H9 (cell line): Measurements from ENCODE around the gene UGT3A1. TPM values are rescaled to one million over a fixed set of nuclear protein-coding genes. Genes with fewer than 3 reads are reported as not detected.

Experiments
- DNase-seq: peaks from one replicate; pipeline ENCODE4 v3.0.0-alpha.2; 2017
- H2AFZ ChIP-seq: one replicate; pipeline ENCODE4 v1.6.1; 2013; ENCODE audit warnings: mild to moderate bottlenecking, low read length, control low read depth, moderate library complexity
- H2AK5ac ChIP-seq: 2 replicates; pipeline ENCODE4 v1.6.1; 2013; ENCODE audit warnings: low read length, control low read depth, mixed read lengths; ENCODE audit not compliant: insufficient read length
- H2BK120ac ChIP-seq: one replicate; pipeline ENCODE4 v1.6.1; 2013; ENCODE audit warnings: low read depth, mild to moderate bottlenecking, low read length, control low read depth, inconsistent platforms; ENCODE audit not compliant: poor library complexity, severe bottlenecking
- H2BK12ac ChIP-seq: 2 replicates; pipeline ENCODE4 v1.6.1; 2013; ENCODE audit warnings: low read length, control low read depth, mixed read lengths, low read depth; ENCODE audit not compliant: insufficient read length
- H2BK15ac ChIP-seq: 2 replicates; pipeline ENCODE4 v1.6.1; 2013; ENCODE audit warnings: low read depth, low read length, control low read depth
- H2BK20ac ChIP-seq: one replicate; pipeline ENCODE4 v1.6.1; 2013; ENCODE audit warnings: low read depth, mild to moderate bottlenecking, low read length, control low read depth, inconsistent platforms; ENCODE audit not compliant: poor library complexity, severe bottlenecking
- H2BK5ac ChIP-seq: 2 replicates; pipeline ENCODE4 v1.6.1; 2013; ENCODE audit warnings: low read length, control low read depth, mixed read lengths; ENCODE audit not compliant: insufficient read length
- H3K14ac ChIP-seq: 2 replicates; pipeline ENCODE4 v1.6.1; 2013; ENCODE audit warnings: low read length, control low read depth; ENCODE audit not compliant: insufficient read depth
- H3K18ac ChIP-seq: 2 replicates; pipeline ENCODE4 v1.6.1; 2013; ENCODE audit warnings: low read depth, mild to moderate bottlenecking, mixed read lengths, low read length, control low read depth; ENCODE audit not compliant: insufficient read length
- H3K23ac ChIP-seq: 2 replicates; pipeline ENCODE4 v1.6.1; 2013; ENCODE audit warnings: low read length, control low read depth, mixed read lengths, low read depth; ENCODE audit not compliant: insufficient read length
- H3K23me2 ChIP-seq: 2 replicates; pipeline ENCODE4 v1.6.1; 2013; ENCODE audit warnings: low read depth, mild to moderate bottlenecking, mixed read lengths, low read length, control low read depth; ENCODE audit not compliant: insufficient read length, poor library complexity, severe bottlenecking
- H3K27ac ChIP-seq: 2 replicates; pipeline ENCODE4 v1.5.1; 2013; ENCODE audit warnings: low read length, control low read depth, mixed read lengths, low read depth; ENCODE audit not compliant: insufficient read length
- H3K27me3 ChIP-seq: 2 replicates; pipeline ENCODE4 v1.6.1; 2013; ENCODE audit warnings: low read length, control low read depth, inconsistent platforms; ENCODE audit not compliant: insufficient read depth
- H3K4ac ChIP-seq: 2 replicates; pipeline ENCODE4 v1.6.1; 2013; ENCODE audit warnings: low read depth, mild to moderate bottlenecking, control low read depth, inconsistent platforms, low read length, moderate library complexity
- H3K4me1 ChIP-seq: 2 replicates; pipeline ENCODE4 v1.6.1; 2013; ENCODE audit warnings: low read length, control low read depth, inconsistent platforms; ENCODE audit not compliant: insufficient read depth
- H3K4me2 ChIP-seq: 2 replicates; pipeline ENCODE4 v1.6.1; 2013; ENCODE audit warnings: low read length, control low read depth, mixed read lengths; ENCODE audit not compliant: insufficient read length, insufficient read depth
- H3K56ac ChIP-seq: 2 replicates; pipeline ENCODE4 v1.6.1; 2013; ENCODE audit warnings: low read depth, mild to moderate bottlenecking, mixed read lengths, low read length, control low read depth; ENCODE audit not compliant: insufficient read length
- H3K79me1 ChIP-seq: 2 replicates; pipeline ENCODE4 v1.6.1; 2013; ENCODE audit warnings: low read depth, mild to moderate bottlenecking, moderate library complexity, low read length, control low read depth, inconsistent platforms; ENCODE audit not compliant: insufficient read depth, poor library complexity, severe bottlenecking
- H3K79me2 ChIP-seq: 2 replicates; pipeline ENCODE4 v1.6.1; 2013; ENCODE audit warnings: low read length, control low read depth, inconsistent platforms; ENCODE audit not compliant: insufficient read depth
- H3K9ac ChIP-seq: 2 replicates; pipeline ENCODE4 v1.6.1; 2013; ENCODE audit warnings: low read length, control low read depth, mixed read lengths; ENCODE audit not compliant: insufficient read length; ENCODE audit errors: extremely low read depth
- H3K9me3 ChIP-seq: one replicate; pipeline ENCODE4 v1.6.1; 2013; ENCODE audit warnings: low read depth, low read length, inconsistent platforms; ENCODE audit not compliant: control insufficient read depth
- H3T11ph ChIP-seq: one replicate; pipeline ENCODE4 v1.6.1; 2013; ENCODE audit warnings: mild to moderate bottlenecking, low read length, control low read depth, inconsistent platforms
- H4K20me1 ChIP-seq: one replicate; pipeline ENCODE4 v1.6.1; 2013; ENCODE audit not compliant: control insufficient read depth, insufficient read length, insufficient read depth
- H4K5ac ChIP-seq: 2 replicates; pipeline ENCODE4 v1.6.1; 2013; ENCODE audit warnings: low read depth, mild to moderate bottlenecking, mixed read lengths, low read length, control low read depth; ENCODE audit not compliant: insufficient read length
- H4K8ac ChIP-seq: replicated peaks from 2 replicates; pipeline ENCODE4 v1.6.1; 2013; ENCODE audit warnings: low read length, control low read depth, mixed read lengths, low read depth; ENCODE audit not compliant: insufficient read length
- H4K91ac ChIP-seq: 2 replicates; pipeline ENCODE4 v1.6.1; 2013; ENCODE audit warnings: low read depth, mild to moderate bottlenecking, moderate library complexity, mixed read lengths, low read length, control low read depth; ENCODE audit not compliant: insufficient read length
- H3K27ac Mint-ChIP-seq, 3 experiments: 2 replicates in 2 of 3; 3 replicates in 1 of 3; pipeline ENCODE4 v1.8.0; 2020 to 2021; ENCODE audit warnings: mixed read lengths in 3 of 3, mild to moderate bottlenecking in 1 of 3, moderate library complexity in 1 of 3
- H3K27me3 Mint-ChIP-seq: 2 replicates; pipeline ENCODE4 v1.8.0; 2021; ENCODE audit warnings: low read depth, mild to moderate bottlenecking, moderate library complexity, mixed read lengths
- H3K36me3 Mint-ChIP-seq, 3 experiments: 2 replicates in 2 of 3; 3 replicates in 1 of 3; pipeline ENCODE4 v1.8.0; 2020 to 2021; ENCODE audit warnings: low read depth in 3 of 3, mixed read lengths in 3 of 3; ENCODE audit not compliant: insufficient read depth in 1 of 3
- H3K4me1 Mint-ChIP-seq, 2 experiments: 2 replicates each; pipeline ENCODE4 v1.8.0; 2020; ENCODE audit warnings: mixed read lengths in 2 of 2
- H3K4me3 Mint-ChIP-seq, 2 experiments: 2 replicates in 1 of 2; 3 replicates in 1 of 2; pipeline ENCODE4 v1.8.0; 2020 to 2021; ENCODE audit warnings: mild to moderate bottlenecking in 2 of 2, mixed read lengths in 2 of 2, moderate library complexity in 1 of 2
- H3K9me3 Mint-ChIP-seq, 2 experiments: 2 replicates in 1 of 2; 3 replicates in 1 of 2; pipeline ENCODE4 v1.8.0; 2020; ENCODE audit warnings: mild to moderate bottlenecking in 2 of 2, mixed read lengths in 2 of 2, moderate library complexity in 1 of 2
- CTCF ChIP-seq: fragments of 200-600 bp; sonication (generic); conservative IDR thresholded peaks from 3 replicates; pipeline ENCODE4 v1.8.0; 2021; ENCODE audit warnings: antibody characterized with exemption, mild to moderate bottlenecking
- WGBS: extraction: QIAGEN DNeasy Blood & Tissue Kit; methylation state at CpG from one replicate; pipeline ENCODE4 v1.1.7; 2013; ENCODE audit warnings: missing lambda C conversion rate, low lambda C conversion rate, mixed read lengths; ENCODE audit not compliant: insufficient read length; ENCODE audit errors: extremely low coverage; 5-methylcytosine and 5-hydroxymethylcytosine counted together
- total RNA-seq: library from RNA; stranded (reverse); gene quantifications from 2 replicates; pipeline ENCODE4 v1.2.1, GENCODE V29; 2021

The UGT3A1 gene
- total RNA-seq, 1 experiment from 2014 or later = 1.8 TPM

GRCh38 chr5:36017004-36017403, 25.8 kb upstream of the UGT3A1 start:
- no peak for TF ChIP-seq CTCF
- H3K9ac ChIP-seq = no peak overlapping the region
- H3K23ac ChIP-seq = no peak overlapping the region
- H4K91ac ChIP-seq = no peak overlapping the region
- no peak overlapping the region for H4K8ac ChIP-seq
- no peak overlapping the region for H2BK12ac ChIP-seq
- no peaks in the 10 kb centered on the region for H3K79me1 ChIP-seq
- H2BK15ac ChIP-seq = no peak overlapping the region
- no peak overlapping the region for H3K27ac ChIP-seq
- DNase-seq = no peak
- H2AK5ac ChIP-seq = no peak overlapping the region
- no peak overlapping the region for H3K56ac ChIP-seq
- Mint-ChIP-seq H3K4me3 (no peak overlapping the region), H3K36me3 (peaks cover 7 to 30% (median 25%) of the 10 kb centered on the region in 3 experiments; a peak in 4 of 7 replicates), H3K27me3 (peaks cover 5% of the 10 kb centered on the region), H3K9me3 (peaks cover 62 to 67% of the 10 kb centered on the region in 2 experiments), H3K4me1 (no peaks in the 10 kb centered on the region), H3K27ac (no peak overlapping the region)
- WGBS = no CpG with 5 or more reads among the region's 1 CpG
- no peak overlapping the region for H4K5ac ChIP-seq
- no peak overlapping the region for H2AFZ ChIP-seq
- H2BK120ac ChIP-seq = no peak overlapping the region
- H3K4me1 ChIP-seq = no peaks in the 10 kb centered on the region
- H3K4ac ChIP-seq = no peak overlapping the region
- H3K27me3 ChIP-seq = no peaks in the 10 kb centered on the region
- no peaks in the 10 kb centered on the region for H4K20me1 ChIP-seq
- no peak overlapping the region for H3K18ac ChIP-seq
- peaks cover 31% of the 10 kb centered on the region for H3K9me3 ChIP-seq
- no peak overlapping the region for H3K4me2 ChIP-seq
- no peaks in the 10 kb centered on the region for H3K23me2 ChIP-seq
- H3T11ph ChIP-seq = no peak overlapping the region
- no peak overlapping the region for H2BK20ac ChIP-seq
- no peaks in the 10 kb centered on the region for H3K79me2 ChIP-seq
- no peak overlapping the region for H2BK5ac ChIP-seq
- no peak overlapping the region for H3K14ac ChIP-seq
